HG03066 (cell line): ENCODE results near the gene ENHO.
"Not testable (repeated sequence)": the region's sequence is repeated elsewhere in the genome, so short reads cannot be mapped to it uniquely, and the experiment has no call there.

Source experiments
- ATAC-seq: cut with Tn5 transposase; IDR thresholded peaks from one replicate; pipeline ENCODE4 v1.9.1; 2021; ENCODE audit warnings: low read depth; ENCODE audit not compliant: unreplicated experiment

Gene ENHO

DNA sequence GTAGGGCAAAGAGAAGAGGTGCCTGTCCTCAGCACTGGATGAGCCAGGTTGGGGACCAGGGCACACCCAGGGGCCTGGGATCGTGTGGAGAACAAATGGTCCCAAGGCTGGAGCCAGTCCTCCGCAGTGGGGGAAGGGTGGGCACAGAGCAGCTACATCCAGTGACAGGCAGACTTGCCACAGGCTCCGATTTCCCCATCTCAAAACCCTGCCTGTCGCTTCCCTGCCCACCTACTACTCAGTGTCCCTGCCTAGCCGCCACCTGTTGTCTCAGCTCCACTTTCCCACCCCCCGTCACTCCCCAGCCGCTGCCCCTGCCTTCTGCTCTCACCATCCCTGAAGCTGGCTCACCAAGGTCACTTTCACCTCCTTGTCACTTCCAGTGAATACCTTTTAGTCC lies 13.9 kb upstream of the ENHO start:
- ATAC-seq = no peak

DNA sequence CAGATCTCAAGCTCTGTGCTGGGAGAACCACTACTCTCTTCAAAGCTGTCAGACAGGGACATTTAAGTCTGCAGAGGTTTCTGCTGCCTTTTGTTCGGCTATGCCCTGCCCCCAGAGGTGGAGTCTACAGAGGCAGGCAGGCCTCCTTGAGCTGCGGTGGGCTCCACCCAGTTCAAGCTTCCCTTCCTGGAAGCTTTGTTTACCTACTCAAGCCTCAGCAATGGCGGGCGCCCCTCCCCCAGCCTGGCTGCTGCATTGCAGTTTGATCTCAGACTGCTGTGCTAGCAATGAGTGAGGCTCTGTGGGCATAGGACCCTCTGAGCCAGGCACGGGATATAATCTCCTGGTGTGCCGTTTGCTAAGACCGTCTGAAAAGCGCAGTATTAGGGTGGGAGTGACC lies 9.3 kb upstream of the ENHO start:
- ATAC-seq = not testable (repeated sequence)

DNA sequence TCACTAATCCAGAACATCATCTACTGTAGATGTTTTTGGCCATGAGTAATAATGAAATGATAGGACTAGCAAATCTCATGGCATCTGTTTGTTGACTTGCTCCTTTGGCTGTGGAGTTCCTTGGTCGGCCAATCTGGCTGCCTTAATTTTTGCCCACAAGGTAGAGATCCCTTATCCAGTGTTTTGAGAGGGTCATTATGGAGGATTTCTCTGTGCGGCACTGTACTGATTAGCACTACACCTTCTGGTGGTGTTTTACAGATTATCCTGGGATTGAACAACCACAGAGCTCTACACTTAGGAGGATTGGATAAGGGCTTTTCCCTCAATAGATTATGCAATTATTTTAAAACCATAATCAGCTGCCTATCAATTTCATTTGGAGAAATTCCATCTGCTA lies 3.2 kb upstream of the ENHO start:
- no peak for ATAC-seq

DNA sequence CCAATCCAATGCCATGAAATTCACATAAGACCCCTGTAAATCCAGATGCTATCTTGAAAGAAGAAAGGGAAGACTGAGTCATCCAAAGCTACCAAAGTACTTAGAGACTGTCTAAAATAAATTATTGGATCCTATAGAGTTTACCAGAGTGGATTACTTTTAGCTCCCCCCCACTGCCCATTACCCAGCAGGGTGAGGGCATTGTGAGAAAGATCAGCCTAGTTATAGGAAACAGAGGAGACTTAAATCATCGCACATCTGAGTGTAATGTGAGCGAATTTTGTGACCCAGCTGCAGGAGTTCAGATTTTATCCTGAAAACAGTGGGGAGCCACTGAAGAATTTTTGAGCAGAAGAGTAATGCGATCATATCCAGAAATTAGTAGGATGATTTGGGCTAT lies 1.6 kb upstream of the ENHO start:
- ATAC-seq = no peak

DNA sequence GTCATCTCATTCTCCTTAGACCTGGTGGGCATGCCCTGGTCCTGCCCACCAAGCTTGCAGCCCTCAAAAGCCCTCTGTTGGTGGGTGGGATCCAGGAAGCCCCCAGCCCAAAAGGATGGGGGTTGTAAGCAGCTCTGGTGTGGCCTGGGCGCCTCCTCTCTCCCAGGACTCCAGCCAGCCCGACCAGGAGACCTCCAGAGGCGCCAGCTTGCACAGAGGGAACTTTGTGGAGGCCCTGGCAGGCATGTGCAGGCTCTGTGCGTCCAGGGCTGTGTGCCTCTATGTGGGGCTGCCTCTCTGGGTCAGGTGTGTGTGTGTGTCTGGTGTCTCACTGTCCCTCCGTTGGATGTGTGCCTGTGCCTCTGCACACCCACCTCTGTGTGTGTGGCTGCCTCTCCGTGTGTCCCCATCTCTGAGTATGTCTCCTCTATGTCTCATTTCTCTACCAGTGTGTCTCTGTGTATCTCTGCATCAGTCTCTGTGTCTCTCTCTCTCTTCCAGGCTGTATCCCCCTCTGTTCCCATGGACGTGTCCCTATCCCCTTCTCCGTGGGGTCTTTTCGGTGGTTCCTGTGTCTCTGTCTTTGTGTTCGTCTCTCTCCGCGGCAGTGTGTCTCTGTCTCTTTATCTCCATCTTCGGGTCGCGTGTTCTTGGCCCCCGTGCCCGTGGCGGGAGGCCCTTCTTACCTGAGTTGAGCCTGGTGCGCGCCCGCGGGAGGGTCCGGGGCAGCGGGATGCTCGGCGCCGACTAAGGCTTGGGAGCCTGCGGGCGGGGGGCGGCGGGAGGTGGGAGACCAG lies 501 bp downstream of the ENHO start:
- ATAC-seq = no peak

DNA sequence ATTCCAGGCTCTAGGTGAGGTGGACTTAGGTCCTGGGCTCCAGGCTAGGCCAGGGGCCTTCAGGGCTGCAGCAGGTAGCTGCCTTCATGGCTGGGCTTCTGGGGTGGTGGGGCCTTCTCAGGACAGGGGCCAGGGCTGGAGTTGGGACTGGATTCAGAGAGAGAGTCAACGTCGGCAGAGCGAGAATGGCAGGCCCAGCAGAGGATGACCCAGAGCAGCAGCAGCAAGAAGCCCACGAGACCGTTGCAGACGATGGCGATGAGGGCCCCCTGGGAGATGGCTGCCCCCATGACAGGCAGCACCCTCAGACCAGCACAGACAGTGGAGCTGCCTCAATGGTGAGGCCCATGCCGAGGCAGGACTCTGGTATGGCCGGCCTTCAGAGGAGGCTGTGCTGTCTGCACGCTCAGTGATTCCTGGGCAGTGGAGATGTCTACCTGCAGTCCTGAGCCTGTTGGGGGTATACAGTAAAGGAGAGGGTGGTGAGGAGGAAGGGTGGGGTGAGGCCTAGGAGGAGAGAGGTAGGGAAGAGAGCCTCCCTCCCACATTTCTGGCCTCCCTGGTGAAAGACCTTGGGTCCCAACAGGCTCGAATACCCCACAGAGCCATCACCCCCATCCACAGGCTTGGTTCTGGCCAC lies 1.3 kb downstream of the ENHO start:
- no peak for ATAC-seq

DNA sequence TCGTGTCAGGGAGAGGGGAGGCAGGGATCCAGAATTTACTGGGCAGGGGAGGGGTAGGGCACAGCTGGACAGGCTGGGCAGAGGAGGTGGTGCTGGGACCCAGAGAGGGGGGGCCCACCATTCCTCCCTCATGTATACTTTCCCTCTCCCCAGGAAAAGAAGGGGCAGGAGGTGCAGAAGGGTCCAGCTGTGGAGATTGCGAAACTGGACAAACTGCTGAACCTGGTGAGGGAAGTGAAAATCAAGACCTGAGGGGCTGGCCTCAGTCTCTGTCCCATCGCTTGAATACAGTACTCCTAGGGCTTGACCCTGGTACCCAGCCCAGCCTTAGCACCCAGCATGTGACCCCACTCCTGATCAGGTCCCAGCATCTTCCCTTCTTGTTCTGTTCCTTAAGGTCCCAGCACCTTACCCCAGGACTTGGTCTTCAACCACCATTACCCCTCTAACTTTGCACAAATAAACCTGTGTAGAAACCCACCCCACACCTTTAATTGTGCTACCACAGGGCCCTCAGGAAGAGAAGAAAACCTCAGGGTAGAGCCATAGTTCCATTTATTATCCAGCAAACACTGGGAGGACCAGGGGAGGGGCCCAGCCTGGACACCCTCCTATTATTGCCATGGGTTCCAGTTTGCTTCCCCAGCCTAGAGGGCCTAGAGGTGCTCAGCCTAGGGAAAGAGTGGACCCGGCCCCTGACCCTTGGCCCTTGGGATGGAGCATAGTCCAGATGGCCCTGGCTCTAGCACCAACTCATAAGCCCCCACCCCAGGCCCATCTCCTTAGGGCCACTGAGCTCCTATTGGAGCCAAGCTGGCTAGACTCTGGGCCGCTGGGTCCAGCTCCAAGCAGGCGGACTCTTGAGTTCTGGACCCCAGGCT lies 2.0 kb downstream of the ENHO start:
- ATAC-seq = no peak

DNA sequence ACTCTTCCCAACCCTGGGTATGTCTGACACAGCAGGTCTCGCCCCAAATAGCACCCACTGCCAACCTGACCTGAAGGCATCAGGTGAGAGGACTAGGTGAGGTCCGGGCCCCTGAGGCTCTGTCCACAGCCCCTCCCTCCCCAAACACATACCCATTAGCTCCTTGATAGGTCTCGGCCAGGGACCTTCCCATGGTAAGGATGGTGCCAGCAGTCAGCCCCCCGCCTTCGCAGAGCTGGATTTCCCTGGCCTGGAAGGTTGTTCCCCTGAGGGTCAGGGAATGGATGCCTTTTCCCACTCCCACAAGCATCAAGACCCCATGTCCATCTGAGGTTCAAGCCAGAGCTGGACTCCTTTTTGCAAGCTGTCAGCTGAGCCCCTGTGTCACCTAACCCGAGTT lies 2.7 kb downstream of the ENHO start:
- ATAC-seq = no peak

DNA sequence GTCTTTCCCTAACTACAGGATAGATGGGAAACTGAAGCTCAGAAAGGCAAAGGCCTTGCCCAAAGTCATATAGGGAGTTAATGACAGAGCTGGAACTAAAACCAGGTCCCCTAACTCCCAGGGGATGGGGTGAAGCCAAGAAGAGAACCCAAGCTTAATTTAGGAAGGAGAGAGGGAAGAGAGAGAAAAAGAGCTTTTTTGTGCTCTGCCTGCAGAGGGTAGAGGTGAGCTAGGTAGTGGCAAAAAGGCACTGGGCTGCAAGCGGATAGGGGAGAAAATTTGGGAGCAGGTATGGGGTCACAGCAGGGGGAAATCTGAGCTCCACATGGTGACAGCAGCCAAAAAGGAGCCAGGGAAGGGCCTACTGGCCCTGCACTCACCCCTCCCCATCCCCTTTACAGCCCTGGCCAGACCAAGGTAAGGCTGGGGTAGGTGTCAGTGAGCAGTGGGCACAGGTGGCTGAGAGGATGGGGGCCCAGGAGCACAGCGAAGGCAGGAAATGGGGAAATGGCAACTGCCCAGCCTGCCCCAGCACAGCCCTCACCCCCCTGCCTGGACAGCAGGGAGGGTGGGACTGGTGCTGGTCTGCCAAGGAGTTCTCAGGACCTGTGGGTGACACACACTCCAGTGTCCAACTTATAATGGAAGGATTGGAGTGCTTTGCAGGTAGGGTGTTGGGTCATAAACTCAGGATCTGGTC lies 3.3 kb downstream of the ENHO start:
- no peak for ATAC-seq

DNA sequence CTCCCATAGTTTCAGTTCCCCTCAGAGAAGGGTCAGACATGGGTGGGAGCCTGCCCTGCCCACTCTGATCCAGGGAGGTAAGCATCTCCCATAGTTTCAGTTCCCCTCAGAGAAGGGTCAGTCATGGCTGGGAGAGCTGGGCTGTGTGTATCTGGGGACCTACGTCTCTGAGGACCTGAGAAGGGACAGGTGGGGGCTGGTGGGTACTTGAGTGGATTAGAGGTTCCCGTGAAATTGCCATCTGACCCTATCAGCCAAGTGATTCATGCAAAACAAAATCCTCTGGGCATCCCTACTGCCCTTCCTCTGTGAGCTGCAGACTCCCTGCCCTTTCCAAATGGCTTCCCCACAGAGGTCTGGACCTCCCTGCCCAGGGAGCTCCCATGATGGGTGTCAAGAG lies 3.9 kb downstream of the ENHO start:
- no peak for ATAC-seq

DNA sequence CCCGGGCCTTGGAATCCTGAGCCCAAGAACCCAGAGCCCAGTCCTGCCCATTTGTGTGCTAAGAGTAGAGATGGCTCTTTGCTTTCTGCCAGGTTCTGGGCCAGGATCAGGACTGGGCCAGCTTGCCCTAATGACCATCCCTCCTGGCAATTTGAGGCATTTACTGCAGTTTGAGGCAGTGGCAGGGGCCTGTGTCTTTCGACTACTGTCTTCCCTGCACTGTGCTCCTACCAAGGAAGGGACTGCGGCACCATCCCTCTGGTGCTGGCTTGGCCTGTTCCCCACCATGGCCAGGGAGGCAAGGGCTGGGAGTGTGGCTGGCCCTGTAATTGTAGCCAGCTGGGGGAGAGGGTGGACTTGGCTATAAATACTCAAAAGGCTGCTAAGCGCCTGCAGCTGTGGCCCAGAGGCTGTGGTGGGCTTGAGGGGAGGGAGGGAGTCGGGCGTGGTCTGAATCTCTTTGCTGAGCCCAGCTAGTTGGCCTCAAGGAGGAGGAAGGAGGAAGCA lies 4.6 kb downstream of the ENHO start:
- no peak for ATAC-seq

DNA sequence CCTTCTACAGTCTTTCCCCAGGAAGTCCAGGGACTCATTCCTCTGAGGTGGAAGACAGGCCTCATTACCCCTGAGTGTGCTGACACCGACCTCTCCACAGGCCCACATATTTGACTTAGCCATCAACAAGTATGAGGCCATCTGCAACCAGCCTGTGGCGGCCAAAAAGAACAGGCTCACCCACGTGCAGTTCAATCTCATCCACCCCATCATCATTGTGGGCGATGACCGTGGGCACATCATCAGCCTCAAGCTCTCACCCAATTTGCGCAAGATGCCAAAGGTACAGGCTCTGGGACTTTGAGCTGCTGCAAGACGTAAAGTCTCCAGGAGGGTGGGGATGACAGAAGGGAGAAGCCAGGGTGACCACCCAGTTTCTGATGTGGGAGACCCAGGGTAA lies 5.6 kb downstream of the ENHO start:
- ATAC-seq = no peak

DNA sequence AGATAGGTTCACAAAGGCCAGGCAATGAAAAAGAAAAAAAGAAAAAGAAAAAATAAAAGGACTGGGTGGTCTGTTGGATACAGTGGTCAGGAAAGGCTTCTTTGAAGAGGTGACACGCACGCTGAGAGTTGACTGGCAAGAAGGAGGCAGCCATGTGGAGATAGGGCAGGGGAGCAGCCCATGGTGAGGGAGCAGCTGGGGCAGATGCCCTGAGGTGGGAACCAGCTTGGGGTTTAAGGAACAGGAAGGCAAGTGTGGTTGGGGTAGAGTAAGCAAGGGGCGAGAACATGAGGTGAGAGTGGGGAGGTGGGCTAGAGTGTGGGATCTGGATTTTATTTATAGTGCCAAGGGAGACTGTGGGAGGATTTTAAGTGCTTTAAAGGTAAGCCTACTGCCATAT lies 6.8 kb downstream of the ENHO start:
- no peak for ATAC-seq

DNA sequence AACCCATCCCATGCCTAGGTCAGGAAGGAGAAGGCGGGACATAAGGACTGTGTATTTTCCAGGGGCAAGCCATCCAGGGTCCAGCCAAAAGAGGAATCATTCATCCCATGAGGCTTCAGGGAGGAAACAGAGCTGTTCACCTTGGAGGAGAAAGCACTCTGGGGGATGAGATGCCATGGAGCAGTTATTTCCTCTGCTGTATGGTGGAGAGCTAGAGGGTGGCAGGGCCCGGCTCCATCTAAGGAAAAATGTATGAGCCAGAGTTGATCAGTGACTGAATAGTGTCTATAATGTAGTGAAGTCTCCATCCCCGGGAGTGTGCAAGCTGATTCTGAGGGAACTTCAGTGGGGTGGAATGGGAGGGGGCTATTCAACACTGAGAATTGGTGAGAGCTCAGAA lies 8.0 kb downstream of the ENHO start:
- ATAC-seq = no peak

DNA sequence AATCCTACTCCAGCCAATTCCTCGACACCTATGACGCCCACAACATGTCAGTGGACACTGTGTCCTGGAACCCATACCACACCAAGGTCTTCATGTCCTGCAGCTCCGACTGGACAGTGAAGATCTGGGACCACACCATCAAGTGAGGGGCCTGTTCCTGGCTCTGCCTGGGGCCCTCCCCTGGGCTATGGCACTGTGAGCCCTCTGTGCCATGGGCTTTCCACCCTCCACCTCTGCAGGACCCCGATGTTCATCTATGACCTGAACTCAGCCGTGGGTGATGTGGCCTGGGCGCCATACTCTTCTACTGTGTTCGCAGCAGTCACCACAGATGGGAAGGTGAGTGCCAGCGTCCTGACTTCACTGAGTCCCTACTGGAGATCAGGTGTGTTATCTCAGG lies 8.4 kb downstream of the ENHO start:
- no peak for ATAC-seq

DNA sequence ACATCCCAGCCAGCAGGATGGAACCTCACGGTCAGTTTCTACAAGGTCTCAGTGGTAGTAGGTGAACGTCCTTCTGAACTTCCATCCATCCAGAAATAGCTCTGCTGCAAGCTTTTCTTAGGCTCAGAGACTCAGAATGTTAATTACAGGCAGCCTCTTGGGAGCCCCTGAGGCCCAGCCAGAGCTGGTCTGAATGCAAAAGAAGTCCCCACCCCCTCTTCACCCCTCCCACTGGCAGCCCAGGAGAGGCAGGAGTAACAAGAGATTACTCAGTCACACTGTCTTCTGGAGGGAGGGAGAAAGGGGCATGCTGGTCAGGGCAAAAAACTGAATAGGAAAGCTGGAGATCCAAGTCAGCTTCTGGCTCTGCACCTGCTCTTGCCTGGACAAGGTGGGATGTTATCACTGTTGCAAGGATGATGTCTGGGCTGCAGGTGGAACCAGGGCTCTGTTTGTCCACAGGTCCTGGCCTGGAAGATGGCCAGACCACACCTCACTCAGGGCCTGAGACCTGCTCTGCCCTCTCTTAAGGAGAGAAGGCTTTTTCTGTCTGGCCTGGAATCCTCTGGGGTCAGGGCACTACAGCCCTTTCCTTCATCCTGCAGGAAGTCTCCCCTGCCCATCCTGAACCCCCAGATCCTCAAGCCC lies 9.1 kb downstream of the ENHO start:
- ATAC-seq = no peak

DNA sequence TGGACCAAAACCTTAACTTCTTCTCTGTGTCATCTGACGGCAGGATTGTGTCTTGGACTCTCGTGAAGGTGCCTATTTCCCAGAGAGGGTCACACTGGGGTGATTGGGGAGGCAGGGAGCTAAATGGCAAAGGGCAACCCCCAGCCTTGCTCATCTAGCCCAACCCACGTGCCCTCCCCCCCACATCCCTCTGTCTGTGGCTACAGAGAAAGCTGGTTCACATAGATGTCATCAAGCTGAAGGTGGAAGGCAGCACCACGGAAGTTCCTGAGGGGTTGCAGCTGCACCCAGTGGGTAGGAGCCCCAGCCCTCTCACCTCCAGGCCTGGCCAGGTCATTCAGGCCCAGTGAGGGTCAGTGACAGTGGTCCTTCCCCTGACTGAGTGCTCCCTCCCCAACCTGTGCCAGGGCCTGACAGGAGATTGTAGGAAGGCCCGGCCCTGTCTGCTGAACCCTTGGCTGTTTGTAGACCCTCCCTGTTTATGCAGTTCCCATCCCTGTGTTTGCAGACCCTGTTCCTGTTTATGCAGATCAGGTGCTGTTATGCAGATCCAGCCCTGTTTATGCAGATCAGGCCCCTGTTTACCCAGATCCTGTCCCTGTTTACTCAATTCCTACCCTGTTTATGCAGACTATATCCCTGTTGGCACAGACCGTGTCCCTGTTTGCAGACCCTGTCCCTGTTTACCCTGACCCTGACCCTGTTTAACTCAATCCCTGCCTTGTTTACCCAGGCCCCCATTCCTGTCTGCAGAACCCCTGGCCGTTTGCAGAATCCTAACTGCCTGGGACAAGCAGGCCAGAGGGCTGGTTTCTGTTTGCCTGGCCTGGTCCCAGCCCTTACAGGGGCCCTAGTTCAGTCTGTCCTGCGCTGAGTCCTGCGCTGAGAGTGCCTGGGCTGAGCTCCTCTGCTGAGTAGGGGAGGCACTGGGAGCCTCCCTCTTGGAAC lies 10.4 kb downstream of the ENHO start:
- no peak for ATAC-seq

DNA sequence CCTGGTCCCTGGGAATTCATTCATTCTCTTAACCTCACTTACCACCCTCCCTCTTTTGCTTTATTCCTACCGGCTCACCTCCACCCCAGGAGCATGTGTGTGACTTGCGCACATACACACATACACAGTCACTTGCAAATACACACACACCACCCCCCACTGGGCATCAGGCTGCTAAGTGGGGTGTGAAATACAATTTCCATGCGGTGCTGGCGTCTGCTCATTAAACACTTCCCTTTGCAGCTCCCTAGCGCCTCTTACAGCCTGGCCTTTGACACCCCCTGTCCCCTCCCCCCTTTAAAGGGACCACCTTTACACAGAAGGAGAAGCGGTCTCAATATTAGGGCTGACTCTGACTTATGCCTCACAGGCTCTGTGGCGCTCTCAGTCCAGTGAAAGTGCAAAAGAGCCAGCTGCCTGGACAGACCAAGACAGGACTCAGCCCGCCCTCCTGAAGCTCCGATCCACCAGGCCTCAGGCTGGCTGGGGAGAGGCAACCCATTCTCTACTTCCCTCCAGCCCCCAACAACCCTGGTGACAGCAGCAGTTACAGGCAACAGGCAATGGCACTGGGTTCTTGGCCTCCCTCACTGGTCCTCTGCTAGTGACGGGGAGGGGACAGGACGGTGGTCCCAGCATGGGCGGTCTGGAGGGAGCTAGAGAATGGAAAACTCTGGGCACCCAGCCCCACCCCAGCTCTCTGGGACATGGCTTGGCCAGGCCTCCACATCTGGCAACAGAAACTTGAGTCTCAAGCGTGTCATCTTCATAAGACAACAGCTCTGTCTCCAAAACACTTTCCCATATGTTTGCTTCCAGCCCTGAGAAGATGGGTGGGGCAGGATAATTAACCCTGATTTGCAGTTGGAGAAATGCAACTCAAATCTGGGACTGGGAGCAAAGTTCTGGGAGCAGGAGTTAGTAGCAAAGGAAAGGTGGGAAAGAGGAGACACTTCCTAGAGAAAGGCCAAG lies 12.0 kb downstream of the ENHO start:
- no peak for ATAC-seq
